Stomach (tissue), 19 donors: Measurements from ENCODE around the gene AFAP1L1. TPM values are rescaled to one million over a fixed set of nuclear protein-coding genes. Genes with fewer than 3 reads are reported as not detected.

Experiments
- DNase-seq, 2 donors: peaks; one replicate each; pipeline versions ENCODE4 v3.0.0 to v3.0.0-alpha.2; 2013 to 2019
- H3K27ac ChIP-seq, 5 donors: fragments of 200-600 bp in 4 of 5; sonication (generic) in 4 of 5; one replicate each; pipeline ENCODE4 v1.5.1; 2013 to 2019; ENCODE audit warnings: mild to moderate bottlenecking in 1 of 5, moderate library complexity in 1 of 5
- H3K27me3 ChIP-seq, 3 donors: fragments of 200-600 bp; sonication (generic); one replicate each; pipeline ENCODE4 v1.5.1; 2017 to 2019; ENCODE audit warnings: mixed run types in 1 of 3
- H3K36me3 ChIP-seq, 4 donors: fragments of 200-600 bp; sonication (generic); 1 replicate in 3 of 4; 2 replicates in 1 of 4; pipeline ENCODE4 v1.5.1; 2016 to 2019
- H3K4me1 ChIP-seq, 4 donors: fragments of 200-600 bp; sonication (generic); one replicate each; pipeline ENCODE4 v1.5.1; 2016 to 2019
- H3K4me3 ChIP-seq, 4 donors: fragments of 200-600 bp; sonication (generic) in 3 of 4; one replicate each; pipeline ENCODE4 v1.5.1; 2016 to 2019; ENCODE audit warnings: mild to moderate bottlenecking in 1 of 4
- H3K9me3 ChIP-seq, 4 donors: fragments of 200-600 bp; sonication (generic); one replicate each; pipeline ENCODE4 v1.5.1; 2016 to 2019
- CTCF ChIP-seq, 7 experiments: fragments of 450-650 bp in 4 of 7; fragments of 200-600 bp in 3 of 7; sonication (generic) in 3 of 7; IDR thresholded peaks; one replicate each; pipeline ENCODE4 v1.5.1; 2016 to 2019; ENCODE audit warnings: antibody characterized with exemption in 7 of 7, control low read depth in 2 of 7, mild to moderate bottlenecking in 1 of 7
- EP300 ChIP-seq: sonication (generic); formaldehyde crosslinking; IDR thresholded peaks from one replicate; pipeline ENCODE4 v1.6.1; 2017; ENCODE audit warnings: antibody characterized with exemption
- POLR2A ChIP-seq, 4 donors: fragments of 450-650 bp; IDR thresholded peaks; one replicate each; pipeline ENCODE4 v1.6.1; 2016; ENCODE audit warnings: antibody characterized with exemption in 4 of 4, control low read depth in 2 of 4, mild to moderate bottlenecking in 1 of 4, moderate library complexity in 1 of 4
- POLR2AphosphoS5 ChIP-seq, 3 donors: sonication (generic); formaldehyde crosslinking; IDR thresholded peaks; one replicate each; pipeline ENCODE4 v1.6.1; 2016; ENCODE audit warnings: antibody characterized with exemption in 3 of 3
- WGBS, 5 donors: extraction: QIAGEN DNeasy Blood & Tissue Kit in 3 of 5; methylation state at CpG; one replicate each; pipeline versions ENCODE4 v1.1.5 to v1.1.7; 2013 to 2018; 5-methylcytosine and 5-hydroxymethylcytosine counted together
- intact Hi-C: fragments of 100-400 bp; cut with DNase I; formaldehyde crosslinking; loops from one replicate; pipeline ENCODE4 v1.15.1; 2023; ENCODE audit warnings: low total_unique reads
- long read RNA-seq, 10 donors: transcript quantifications; one replicate each; lab custom pipeline, GENCODE V29; 2026
- polyA plus RNA-seq, 3 donors: library from polyadenylated mRNA; stranded (reverse); fragments of 200-250 nt; gene quantifications; one replicate each; pipeline ENCODE4 v1.2.3, GENCODE V29; 2013
- total RNA-seq, 5 donors: library from RNA; depleted of rRNA; stranded (reverse); fragments of >200 nt; gene quantifications; one replicate each; pipeline versions ENCODE4 v1.1.0 to v1.2.3, GENCODE V29; 2014 to 2016
- donor health status: healthy with polysubstance abuse.
- donor health status: Bipolar disorder and iron deficiency.
- donor health status: healthy.

The AFAP1L1 gene
- 10 to 100 TPM in 3 of 5 donors, 1 to 10 TPM in 1, under 1 TPM in 1; 0.29 to 66.5 (median 14.0) TPM for total RNA-seq
- 1 to 10 TPM; 1.5 to 2.7 (median 1.8) TPM for polyA plus RNA-seq
- long read RNA-seq, donor 1: 0 reads
- long read RNA-seq, donor 2, full-length matches to known transcripts: 1 of 1 reads
- long read RNA-seq, donor 2, partial matches to known transcripts: 0 of 1 reads
- long read RNA-seq, donor 2, other reads (novel, unspliced or antisense): 0 of 1 reads
- long read RNA-seq, donor 3, partial matches to known transcripts: 0 of 1 reads
- long read RNA-seq, donor 3, other reads (novel, unspliced or antisense): 0 of 1 reads
- long read RNA-seq, donor 4: 0 reads
- long read RNA-seq, donor 5: 0 reads
- long read RNA-seq, donor 6, full-length matches to known transcripts: 2 of 2 reads
- long read RNA-seq, donor 6, partial matches to known transcripts: 0 of 2 reads
- long read RNA-seq, donor 6, other reads (novel, unspliced or antisense): 0 of 2 reads
- long read RNA-seq, donor 7, full-length matches to known transcripts: 1 of 1 reads
- long read RNA-seq, donor 7, partial matches to known transcripts: 0 of 1 reads
- long read RNA-seq, donor 7, other reads (novel, unspliced or antisense): 0 of 1 reads
- long read RNA-seq, donor 8, full-length matches to known transcripts: 1 of 1 reads
- long read RNA-seq, donor 8, partial matches to known transcripts: 0 of 1 reads
- long read RNA-seq, donor 8, other reads (novel, unspliced or antisense): 0 of 1 reads
- long read RNA-seq, donor 9, full-length matches to known transcripts: 1 of 1 reads
- long read RNA-seq, donor 9, partial matches to known transcripts: 0 of 1 reads
- long read RNA-seq, donor 9, other reads (novel, unspliced or antisense): 0 of 1 reads
- long read RNA-seq, donor 10, partial matches to known transcripts: 0 of 1 reads
- long read RNA-seq, donor 10, other reads (novel, unspliced or antisense): 0 of 1 reads

- peaks cover 0 to 36% (median 22%) of the 10 kb centered on the region in 3 donors for H3K27me3 ChIP-seq
- intact Hi-C loops: no loop called here
- peak within 1 kb of the TSS; percentile 61 to 80 (median 77) for H3K27ac ChIP-seq
- H3K4me1 ChIP-seq: peaks cover 15 to 21% (median 15%) of the 10 kb centered on the region in 4 donors
- peak; percentile 29 to 84 for DNase-seq
- H3K36me3 ChIP-seq: no peaks in the 10 kb centered on the region
- H3K9me3 ChIP-seq: peaks cover 5 to 17% (median 14%) of the 10 kb centered on the region in 4 donors
- WGBS, 5 donors: 1 to 4% (median 1%) methylated on average over 30 to 79 of the region's 81 CpGs
- H3K4me3 ChIP-seq: peak within 1 kb of the TSS; percentile 62 to 81 (median 64)
- TF ChIP-seq POLR2AphosphoS5 (IDR thresholded peaks at IDR 0.05): peak; percentile 22 to 46 (median 22)
- TF ChIP-seq CTCF (IDR thresholded peaks at IDR 0.05): no peak
These were observed at the start of gene AFAP1L1 for GRCh38 chr5:149271716-149272563. Gene AFAP1L1 (plus strand): TSS chr5:149271859. CDS start chr5:149271969, 110 bp downstream.

- no peak for TF ChIP-seq POLR2AphosphoS5 (IDR thresholded peaks at IDR 0.05)
- TF ChIP-seq EP300: no peak
- no peak for TF ChIP-seq POLR2A (IDR thresholded peaks at IDR 0.05)
- TF ChIP-seq CTCF (IDR thresholded peaks at IDR 0.05): no peak
- 79 to 89% (median 83%) methylated on average over 11 of the region's 11 CpGs for WGBS, 5 donors
- Histone ChIP-seq H3K9me3 (no peaks in the 10 kb centered on the region), H3K4me1 (peaks cover 0 to 24% (median 7%) of the 10 kb centered on the region in 4 donors), H3K27me3 (no peaks in the 10 kb centered on the region), H3K36me3 (no peaks in the 10 kb centered on the region), H3K4me3 (no peak overlapping the region), H3K27ac (no peak overlapping the region)
- DNase-seq: no peak
- intact Hi-C loops: no loop called here
These were observed 48.4 kb upstream of the AFAP1L1 start for GRCh38 chr5:149223081-149223848.

GRCh38 chr5:149224282-149224681, 47.4 kb upstream of the AFAP1L1 start:
- no peak for DNase-seq
- Histone ChIP-seq H3K27me3 (no peaks in the 10 kb centered on the region), H3K36me3 (no peaks in the 10 kb centered on the region), H3K4me1 (peaks cover 0 to 34% (median 14%) of the 10 kb centered on the region in 4 donors), H3K9me3 (no peaks in the 10 kb centered on the region), H3K27ac (no peak overlapping the region), H3K4me3 (no peak overlapping the region)
- 85 to 88% (median 85%) methylated on average over 5 of the region's 5 CpGs for WGBS, 5 donors
- TF ChIP-seq EP300: no peak
- TF ChIP-seq CTCF (IDR thresholded peaks at IDR 0.05): no peak
- intact Hi-C loops: no loop called here
